ENCODE measurements around the gene CABP4. TPM values are rescaled to one million over a fixed set of nuclear protein-coding genes. Genes with fewer than 3 reads are reported as not detected.

The CABP4 gene
- total RNA-seq, 4 donors from 2014 or later, result 0.13 to 2.4 (median 0.77) TPM

- TF ChIP-seq POLR2AphosphoS5 (IDR thresholded peaks at IDR 0.05) (no peak), EP300 (IDR thresholded peaks at IDR 0.05) (no peak), CTCF (IDR thresholded peaks at IDR 0.05) (no peak), POLR2A (IDR thresholded peaks at IDR 0.05) (no peak)
- no peaks in the 10 kb centered on the region for H3K9me3 ChIP-seq
- peaks cover 0 to 50% of the 10 kb centered on the region in 2 donors for H3K36me3 ChIP-seq
- peaks cover 0 to 40% (median 13%) of the 10 kb centered on the region in 3 donors for H3K4me1 ChIP-seq
- peak overlapping the region; percentile 88 to 99 (median 90) for H3K27ac ChIP-seq
- H3K27me3 ChIP-seq, result no peaks in the 10 kb centered on the region
- peak overlapping the region; percentile 66 to 86 for H3K4me3 ChIP-seq
- WGBS, 2 donors (ENCODE audit: low coverage in 1 of 2), result 54 to 76% methylated on average over 3 to 5 of the region's 12 CpGs
- no peak for ATAC-seq
Observed at GRCh38 chr11:67429038-67429668, 26.0 kb upstream of the CABP4 start.

GRCh38 chr11:67429722-67430121 lies 25.4 kb upstream of the CABP4 start:
- Histone ChIP-seq H3K27ac (peak overlapping the region in 1 of 4 donors; percentile 90), H3K4me3 (peak overlapping the region in 1 of 2 donors; percentile 66), H3K27me3 (no peaks in the 10 kb centered on the region), H3K4me1 (peaks cover 0 to 42% (median 13%) of the 10 kb centered on the region in 3 donors), H3K36me3 (peaks cover 0 to 55% of the 10 kb centered on the region in 2 donors), H3K9me3 (no peaks in the 10 kb centered on the region)
- no peak for ATAC-seq
- 56 to 79% methylated on average over 8 to 11 of the region's 11 CpGs for WGBS, 2 donors (ENCODE audit: low coverage in 1 of 2)
- no peak for TF ChIP-seq EP300 (IDR thresholded peaks at IDR 0.05)
- no peak for TF ChIP-seq POLR2AphosphoS5 (IDR thresholded peaks at IDR 0.05)
- TF ChIP-seq POLR2A (IDR thresholded peaks at IDR 0.05), result no peak
- no peak for TF ChIP-seq CTCF (IDR thresholded peaks at IDR 0.05)

DNA sequence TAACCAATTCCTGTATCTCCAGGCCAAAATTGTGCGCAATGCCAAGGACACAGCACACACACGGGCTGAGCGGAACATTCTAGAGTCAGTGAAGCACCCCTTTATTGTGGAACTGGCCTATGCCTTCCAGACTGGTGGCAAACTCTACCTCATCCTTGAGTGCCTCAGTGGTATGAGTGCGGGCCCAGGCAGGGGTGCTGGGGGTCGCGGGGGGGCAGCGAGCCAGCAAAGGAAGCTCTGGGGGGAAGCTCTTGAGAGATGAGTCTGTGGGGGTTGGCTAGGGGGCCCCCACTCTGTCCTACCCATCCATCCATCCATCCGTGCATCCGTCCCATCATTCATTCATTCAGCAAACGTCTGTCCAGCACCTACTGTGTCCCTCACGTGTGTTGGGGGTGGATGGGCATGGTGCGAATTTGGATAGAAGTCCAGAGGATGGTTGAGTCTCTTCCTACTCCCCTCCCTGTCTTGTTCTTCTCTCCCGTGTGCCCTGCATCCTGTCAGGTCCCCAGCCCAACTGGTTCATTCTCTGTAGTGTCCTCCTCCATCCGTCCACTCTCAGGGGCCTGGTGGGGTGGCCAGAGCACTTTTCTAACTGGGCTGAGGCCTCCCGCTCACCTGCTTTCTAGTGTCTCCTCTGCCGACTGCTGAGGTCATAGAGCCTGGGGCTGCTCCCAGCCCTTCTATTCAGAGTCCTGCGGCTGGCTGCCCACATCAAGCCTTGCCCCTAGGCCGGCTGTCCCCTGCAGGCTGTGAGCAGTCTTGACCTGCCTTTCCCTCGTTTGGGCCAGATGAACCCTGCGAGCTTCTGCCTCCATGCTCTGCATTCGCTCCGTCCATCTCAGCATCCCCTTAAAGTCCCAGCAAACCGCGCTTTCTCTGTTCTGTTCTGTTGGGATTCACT lies 23.6 kb upstream of the CABP4 start:
- Histone ChIP-seq H3K36me3 (peaks cover 0 to 72% of the 10 kb centered on the region in 2 donors), H3K4me3 (no peak overlapping the region), H3K27ac (no peak overlapping the region), H3K4me1 (peaks cover 0 to 61% (median 13%) of the 10 kb centered on the region in 3 donors), H3K27me3 (no peaks in the 10 kb centered on the region), H3K9me3 (no peaks in the 10 kb centered on the region)
- ATAC-seq, result no peak
- WGBS, 2 donors (ENCODE audit: low coverage in 1 of 2), result 50 to 85% methylated on average over 4 to 16 of the region's 24 CpGs
- TF ChIP-seq POLR2A (IDR thresholded peaks at IDR 0.05) (no peak), POLR2AphosphoS5 (IDR thresholded peaks at IDR 0.05) (no peak), EP300 (IDR thresholded peaks at IDR 0.05) (no peak), CTCF (IDR thresholded peaks at IDR 0.05) (no peak)

- Histone ChIP-seq H3K36me3 (peaks cover 0 to 80% of the 10 kb centered on the region in 2 donors), H3K9me3 (no peaks in the 10 kb centered on the region), H3K4me1 (peaks cover 0 to 63% (median 10%) of the 10 kb centered on the region in 3 donors), H3K27ac (no peak overlapping the region), H3K27me3 (no peaks in the 10 kb centered on the region), H3K4me3 (no peak overlapping the region)
- no peak for ATAC-seq
- TF ChIP-seq EP300 (IDR thresholded peaks at IDR 0.05) (no peak), POLR2A (IDR thresholded peaks at IDR 0.05) (no peak), CTCF (IDR thresholded peaks at IDR 0.05) (no peak), POLR2AphosphoS5 (IDR thresholded peaks at IDR 0.05) (no peak)
- 96% methylated on average over 4 of the region's 22 CpGs; no CpG with 5 or more reads in 1 of the 2 donors for WGBS, 2 donors (ENCODE audit: low coverage in 1 of 2)
Observed at GRCh38 chr11:67432655-67433349, 22.4 kb upstream of the CABP4 start.
